ENCODE data around the gene GARIN5B. TPM values are rescaled to one million over a fixed set of nuclear protein-coding genes. Genes with fewer than 3 reads are reported as not detected.

The GARIN5B gene
- polyA plus RNA-seq, 3 donors: not detected

DNA sequence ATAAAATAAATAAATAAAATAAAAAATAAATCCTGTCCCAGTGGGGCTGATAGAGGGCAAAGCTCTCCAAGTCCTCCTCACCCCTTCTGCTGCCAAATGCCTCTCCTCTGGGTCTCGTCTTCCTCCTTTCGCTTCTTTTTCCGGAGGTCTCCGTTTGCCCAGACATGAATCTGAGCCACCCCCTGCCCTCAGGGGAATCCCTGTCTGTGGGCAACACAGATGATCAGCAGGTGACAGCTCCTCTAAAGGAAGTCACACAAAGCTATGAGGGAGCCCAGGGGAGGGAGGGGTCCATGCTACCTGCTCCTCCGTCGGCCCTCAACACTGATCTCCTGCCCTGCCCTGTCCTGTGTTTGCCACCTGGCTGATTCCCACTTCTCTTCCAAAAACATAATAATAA lies 38.4 kb downstream of the GARIN5B start:
- Mint-ChIP-seq H3K27me3 (ENCODE audit: low read depth in 3 of 3) (peaks cover 0 to 1% (median 0%) of the 10 kb centered on the region in 3 donors), H3K4me3 (peak overlapping the region; percentile 89 to 97), H3K36me3 (peaks cover 17 to 32% of the 10 kb centered on the region in 2 donors), H3K27ac (peak overlapping the region; percentile 96 to 99 (median 98)), H3K9me3 (peaks cover 0 to 2% (median 0%) of the 10 kb centered on the region in 7 donors), H3K4me1 (peaks cover 67% of the 10 kb centered on the region)
- Histone ChIP-seq H3K9me3 (replicated peaks in 1 of 2; ENCODE audit: control insufficient read depth in 1 of 2, insufficient read depth in 1 of 2, low read length in 2 of 2) (no peaks in the 10 kb centered on the region), H3K4me1 (ENCODE audit: control insufficient read depth in 1 of 2, insufficient read depth in 2 of 2, low read length in 2 of 2) (peaks cover 67 to 81% of the 10 kb centered on the region in 2 donors), H3K4me2 (replicated peaks; ENCODE audit: extremely low read depth, low read length, poor library complexity, severe bottlenecking) (peak overlapping the region; percentile 78), H3K36me3 (replicated peaks in 1 of 2; ENCODE audit: control insufficient read depth in 1 of 2, insufficient read depth in 2 of 2, low read length in 2 of 2) (peaks cover 9 to 15% of the 10 kb centered on the region in 2 donors), H3K79me2 (ENCODE audit: insufficient read depth, low read length) (peaks cover 41% of the 10 kb centered on the region), H3K9ac (ENCODE audit: insufficient read depth, low read length, poor library complexity, severe bottlenecking) (peak overlapping the region; percentile 67), H3K27me3 (ENCODE audit: control insufficient read depth in 2 of 2, insufficient read depth in 2 of 2, low read length in 2 of 2) (no peaks in the 10 kb centered on the region), H4K20me1 (ENCODE audit: insufficient read depth, low read length) (peaks cover 33% of the 10 kb centered on the region), H3K4me3 (replicated peaks in 1 of 3; ENCODE audit: low read depth in 2 of 3, low read length in 3 of 3) (peak overlapping the region; percentile 44 to 79 (median 77)), H3K27ac (ENCODE audit: low read depth in 1 of 2, low read length in 2 of 2) (peak overlapping the region; percentile 85 to 93), H2AFZ (ENCODE audit: insufficient read depth, low read depth, low read length, poor library complexity, severe bottlenecking) (peak overlapping the region; percentile 35)
- WGBS (ENCODE audit: insufficient coverage): no CpG with 5 or more reads among the region's 6 CpGs
- intact Hi-C loops (cut with micrococcal nuclease): loop anchor here (2.0 to 5.0 kb wide), 2 partner anchors 14 to 58 kb away; partner anchors contain the start of genes KMT5C (in 1 of the 2) and TMEM238 (in 1 of the 2)
- DNase-seq: peak in 1 of 3 donors; percentile 70
- TF ChIP-seq, protein P1, sequence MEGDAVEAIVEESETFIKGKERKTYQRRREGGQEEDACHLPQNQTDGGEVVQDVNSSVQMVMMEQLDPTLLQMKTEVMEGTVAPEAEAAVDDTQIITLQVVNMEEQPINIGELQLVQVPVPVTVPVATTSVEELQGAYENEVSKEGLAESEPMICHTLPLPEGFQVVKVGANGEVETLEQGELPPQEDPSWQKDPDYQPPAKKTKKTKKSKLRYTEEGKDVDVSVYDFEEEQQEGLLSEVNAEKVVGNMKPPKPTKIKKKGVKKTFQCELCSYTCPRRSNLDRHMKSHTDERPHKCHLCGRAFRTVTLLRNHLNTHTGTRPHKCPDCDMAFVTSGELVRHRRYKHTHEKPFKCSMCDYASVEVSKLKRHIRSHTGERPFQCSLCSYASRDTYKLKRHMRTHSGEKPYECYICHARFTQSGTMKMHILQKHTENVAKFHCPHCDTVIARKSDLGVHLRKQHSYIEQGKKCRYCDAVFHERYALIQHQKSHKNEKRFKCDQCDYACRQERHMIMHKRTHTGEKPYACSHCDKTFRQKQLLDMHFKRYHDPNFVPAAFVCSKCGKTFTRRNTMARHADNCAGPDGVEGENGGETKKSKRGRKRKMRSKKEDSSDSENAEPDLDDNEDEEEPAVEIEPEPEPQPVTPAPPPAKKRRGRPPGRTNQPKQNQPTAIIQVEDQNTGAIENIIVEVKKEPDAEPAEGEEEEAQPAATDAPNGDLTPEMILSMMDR (IDR thresholded peaks at IDR 0.05): no peak

DNA sequence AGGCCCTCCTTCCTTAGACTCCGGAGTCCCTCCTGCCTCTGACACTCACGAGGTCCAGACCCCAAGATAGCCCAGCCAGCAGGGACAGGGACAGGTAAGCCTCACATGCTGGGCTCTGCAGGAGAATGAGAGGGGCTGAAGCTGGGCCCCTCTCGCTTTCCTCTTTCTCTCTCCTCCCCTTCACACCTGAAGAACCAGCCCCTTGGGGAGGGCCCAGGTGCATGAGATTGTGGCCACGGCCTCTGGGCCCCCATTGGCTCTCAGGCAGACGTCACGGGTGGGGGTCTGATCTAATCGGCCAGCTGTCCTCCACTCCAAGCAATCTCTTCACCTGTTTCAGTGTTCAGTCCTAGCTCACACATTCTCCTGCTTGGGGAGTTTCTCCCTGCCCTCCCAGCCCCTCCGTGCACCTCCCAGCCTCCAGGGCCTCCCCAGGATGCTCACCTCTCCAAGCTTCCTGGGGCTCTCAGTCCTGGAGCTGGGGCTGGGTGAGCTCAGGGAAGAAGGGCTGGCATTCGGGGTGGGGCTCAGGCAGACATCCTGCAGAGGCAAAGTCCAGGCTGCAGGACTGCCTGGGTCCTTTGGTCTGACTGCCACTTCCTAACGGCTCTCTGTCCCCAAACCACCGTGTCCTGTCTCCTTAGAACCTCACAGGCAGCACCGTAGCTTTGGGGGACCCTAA lies 40.7 kb downstream of the GARIN5B start:
- Histone ChIP-seq H3K4me2 (replicated peaks; ENCODE audit: extremely low read depth, low read length, poor library complexity, severe bottlenecking) (peak overlapping the region; percentile 77), H3K4me1 (ENCODE audit: control insufficient read depth in 1 of 2, insufficient read depth in 2 of 2, low read length in 2 of 2) (peaks cover 56 to 64% of the 10 kb centered on the region in 2 donors), H4K20me1 (ENCODE audit: insufficient read depth, low read length) (peaks cover 35% of the 10 kb centered on the region), H3K4me3 (replicated peaks in 1 of 3; ENCODE audit: low read depth in 2 of 3, low read length in 3 of 3) (peak overlapping the region; percentile 20 to 77 (median 41)), H3K79me2 (ENCODE audit: insufficient read depth, low read length) (peaks cover 41% of the 10 kb centered on the region), H2AFZ (ENCODE audit: insufficient read depth, low read depth, low read length, poor library complexity, severe bottlenecking) (no peak overlapping the region), H3K9me3 (replicated peaks in 1 of 2; ENCODE audit: control insufficient read depth in 1 of 2, insufficient read depth in 1 of 2, low read length in 2 of 2) (no peaks in the 10 kb centered on the region), H3K9ac (ENCODE audit: insufficient read depth, low read length, poor library complexity, severe bottlenecking) (peak overlapping the region; percentile 53), H3K27ac (ENCODE audit: low read depth in 1 of 2, low read length in 2 of 2) (peak overlapping the region; percentile 64 to 73), H3K36me3 (replicated peaks in 1 of 2; ENCODE audit: control insufficient read depth in 1 of 2, insufficient read depth in 2 of 2, low read length in 2 of 2) (peaks cover 18 to 31% of the 10 kb centered on the region in 2 donors), H3K27me3 (ENCODE audit: control insufficient read depth in 2 of 2, insufficient read depth in 2 of 2, low read length in 2 of 2) (no peaks in the 10 kb centered on the region)
- TF ChIP-seq, protein P1 (IDR thresholded peaks at IDR 0.05): no peak
- WGBS (ENCODE audit: insufficient coverage): 30% methylated on average over 6 of the region's 12 CpGs
- Mint-ChIP-seq H3K9me3 (no peaks in the 10 kb centered on the region), H3K4me1 (peaks cover 54% of the 10 kb centered on the region), H3K27ac (peak overlapping the region; percentile 90 to 96 (median 94)), H3K36me3 (peaks cover 28 to 55% of the 10 kb centered on the region in 2 donors), H3K4me3 (peak overlapping the region; percentile 82 to 95), H3K27me3 (ENCODE audit: low read depth in 3 of 3) (peaks cover 0 to 1% (median 0%) of the 10 kb centered on the region in 3 donors)
- no peak for DNase-seq
- intact Hi-C loops (cut with micrococcal nuclease): loop anchor here in 1 of 2 donors (5.0 kb wide), 1 partner anchor 60 kb away; the partner anchor contains the start of gene TMEM238
